Measurements from ENCODE around the gene SORL1. TPM values are rescaled to one million over a fixed set of nuclear protein-coding genes. Genes with fewer than 3 reads are reported as not detected.

Gene SORL1
- total and polyA plus RNA-seq, 2 of the 13 experiments (the other 11 are each of a cell fraction or from before 2014, with no cell fraction given): 21.3 to 148 TPM

DNA sequence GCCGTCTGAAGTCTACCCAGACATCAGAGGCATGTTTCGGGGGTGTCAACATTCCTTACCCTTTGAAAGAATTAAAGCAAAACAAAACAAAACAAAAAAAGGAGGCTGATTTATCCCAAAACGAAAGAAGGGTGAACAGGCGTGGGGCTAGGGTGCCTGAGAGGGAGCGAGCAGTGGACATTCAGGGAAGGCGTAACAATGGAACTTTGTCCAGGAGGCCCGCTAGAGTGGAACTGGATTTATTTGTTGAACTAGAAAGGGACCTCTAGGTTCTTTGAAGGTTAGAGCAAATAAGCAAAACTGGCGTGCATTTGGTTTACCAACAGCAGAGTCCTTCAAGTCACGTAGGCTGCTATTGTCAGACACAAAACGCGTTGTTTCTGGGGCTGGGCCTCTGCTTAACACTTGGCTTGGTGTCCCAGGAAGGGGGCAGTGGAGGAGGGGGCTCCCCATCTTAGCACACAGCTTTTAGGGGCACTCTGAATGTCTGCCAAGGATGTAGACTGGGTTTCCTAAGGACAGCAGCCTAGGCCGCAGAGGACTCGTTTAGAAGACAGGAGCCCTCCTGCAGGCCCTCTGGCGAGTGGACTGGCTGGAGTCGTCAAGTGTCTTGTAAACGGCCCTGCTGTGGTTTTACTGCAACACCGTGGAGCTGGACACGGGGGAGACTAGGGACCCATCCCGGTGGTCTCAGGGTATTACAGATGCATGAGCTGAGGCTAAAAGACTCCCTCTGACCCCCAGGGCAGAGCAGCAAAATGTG lies 204.4 kb downstream of the SORL1 start (continued):
- peak; percentile 70; the same call in 1 of the 2 replicates for TF ChIP-seq CHD4 (IDR thresholded peaks at IDR 0.05; ENCODE audit: borderline replicate concordance, low read length)
- TF ChIP-seq NCOA2 (CRISPR knock-in tag; IDR thresholded peaks at IDR 0.05): peak; percentile 59
- no peak for TF ChIP-seq ZNF431 (CRISPR knock-in tag; IDR thresholded peaks at IDR 0.05; ENCODE audit: borderline replicate concordance, low read depth)
- TF ChIP-seq ZNF329 (CRISPR knock-in tag; IDR thresholded peaks at IDR 0.05; ENCODE audit: low read depth): 0 out of 2 replicates have a peak, but pooled peaks have one; percentile 6
- peak; percentile 47; the same call in 1 of the 2 replicates for TF ChIP-seq SAP130 (CRISPR knock-in tag; IDR thresholded peaks at IDR 0.05; ENCODE audit: low read depth)
- TF ChIP-seq HHEX (CRISPR knock-in tag; IDR thresholded peaks at IDR 0.05): no peak
- no peak for TF ChIP-seq LCORL (IDR thresholded peaks at IDR 0.05)
- 0 out of 2 replicates have a peak, but pooled peaks have one; percentile 67 for TF ChIP-seq LCORL (CRISPR knock-in tag; IDR thresholded peaks at IDR 0.05)
- TF ChIP-seq, protein P1, sequence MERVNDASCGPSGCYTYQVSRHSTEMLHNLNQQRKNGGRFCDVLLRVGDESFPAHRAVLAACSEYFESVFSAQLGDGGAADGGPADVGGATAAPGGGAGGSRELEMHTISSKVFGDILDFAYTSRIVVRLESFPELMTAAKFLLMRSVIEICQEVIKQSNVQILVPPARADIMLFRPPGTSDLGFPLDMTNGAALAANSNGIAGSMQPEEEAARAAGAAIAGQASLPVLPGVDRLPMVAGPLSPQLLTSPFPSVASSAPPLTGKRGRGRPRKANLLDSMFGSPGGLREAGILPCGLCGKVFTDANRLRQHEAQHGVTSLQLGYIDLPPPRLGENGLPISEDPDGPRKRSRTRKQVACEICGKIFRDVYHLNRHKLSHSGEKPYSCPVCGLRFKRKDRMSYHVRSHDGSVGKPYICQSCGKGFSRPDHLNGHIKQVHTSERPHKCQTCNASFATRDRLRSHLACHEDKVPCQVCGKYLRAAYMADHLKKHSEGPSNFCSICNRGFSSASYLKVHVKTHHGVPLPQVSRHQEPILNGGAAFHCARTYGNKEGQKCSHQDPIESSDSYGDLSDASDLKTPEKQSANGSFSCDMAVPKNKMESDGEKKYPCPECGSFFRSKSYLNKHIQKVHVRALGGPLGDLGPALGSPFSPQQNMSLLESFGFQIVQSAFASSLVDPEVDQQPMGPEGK (CRISPR knock-in tag; IDR thresholded peaks at IDR 0.05): peak; percentile 47; the same call in 1 of the 2 replicates
- peak; percentile 91 for TF ChIP-seq ASH2L (IDR thresholded peaks at IDR 0.05; ENCODE audit: insufficient read length, low read depth, low read length)
- TF ChIP-seq TBX2 (CRISPR knock-in tag; IDR thresholded peaks at IDR 0.05; ENCODE audit: borderline replicate concordance): peak; percentile 65
- no peak for TF ChIP-seq ZNF670 (CRISPR knock-in tag; IDR thresholded peaks at IDR 0.05; ENCODE audit: borderline replicate concordance)
- no peak for TF ChIP-seq HES4 (CRISPR knock-in tag; IDR thresholded peaks at IDR 0.05; ENCODE audit: borderline replicate concordance)
- TF ChIP-seq CAMTA2 (CRISPR knock-in tag; IDR thresholded peaks at IDR 0.05; ENCODE audit: borderline replicate concordance): no peak
- 0 out of 2 replicates have a peak, but pooled peaks have one; percentile 40 for TF ChIP-seq RFXAP (CRISPR knock-in tag; IDR thresholded peaks at IDR 0.05; ENCODE audit: borderline replicate concordance)
- TF ChIP-seq, protein P2, sequence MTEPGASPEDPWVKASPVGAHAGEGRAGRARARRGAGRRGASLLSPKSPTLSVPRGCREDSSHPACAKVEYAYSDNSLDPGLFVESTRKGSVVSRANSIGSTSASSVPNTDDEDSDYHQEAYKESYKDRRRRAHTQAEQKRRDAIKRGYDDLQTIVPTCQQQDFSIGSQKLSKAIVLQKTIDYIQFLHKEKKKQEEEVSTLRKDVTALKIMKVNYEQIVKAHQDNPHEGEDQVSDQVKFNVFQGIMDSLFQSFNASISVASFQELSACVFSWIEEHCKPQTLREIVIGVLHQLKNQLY (CRISPR knock-in tag; IDR thresholded peaks at IDR 0.05): no peak
- TF ChIP-seq, protein P3, sequence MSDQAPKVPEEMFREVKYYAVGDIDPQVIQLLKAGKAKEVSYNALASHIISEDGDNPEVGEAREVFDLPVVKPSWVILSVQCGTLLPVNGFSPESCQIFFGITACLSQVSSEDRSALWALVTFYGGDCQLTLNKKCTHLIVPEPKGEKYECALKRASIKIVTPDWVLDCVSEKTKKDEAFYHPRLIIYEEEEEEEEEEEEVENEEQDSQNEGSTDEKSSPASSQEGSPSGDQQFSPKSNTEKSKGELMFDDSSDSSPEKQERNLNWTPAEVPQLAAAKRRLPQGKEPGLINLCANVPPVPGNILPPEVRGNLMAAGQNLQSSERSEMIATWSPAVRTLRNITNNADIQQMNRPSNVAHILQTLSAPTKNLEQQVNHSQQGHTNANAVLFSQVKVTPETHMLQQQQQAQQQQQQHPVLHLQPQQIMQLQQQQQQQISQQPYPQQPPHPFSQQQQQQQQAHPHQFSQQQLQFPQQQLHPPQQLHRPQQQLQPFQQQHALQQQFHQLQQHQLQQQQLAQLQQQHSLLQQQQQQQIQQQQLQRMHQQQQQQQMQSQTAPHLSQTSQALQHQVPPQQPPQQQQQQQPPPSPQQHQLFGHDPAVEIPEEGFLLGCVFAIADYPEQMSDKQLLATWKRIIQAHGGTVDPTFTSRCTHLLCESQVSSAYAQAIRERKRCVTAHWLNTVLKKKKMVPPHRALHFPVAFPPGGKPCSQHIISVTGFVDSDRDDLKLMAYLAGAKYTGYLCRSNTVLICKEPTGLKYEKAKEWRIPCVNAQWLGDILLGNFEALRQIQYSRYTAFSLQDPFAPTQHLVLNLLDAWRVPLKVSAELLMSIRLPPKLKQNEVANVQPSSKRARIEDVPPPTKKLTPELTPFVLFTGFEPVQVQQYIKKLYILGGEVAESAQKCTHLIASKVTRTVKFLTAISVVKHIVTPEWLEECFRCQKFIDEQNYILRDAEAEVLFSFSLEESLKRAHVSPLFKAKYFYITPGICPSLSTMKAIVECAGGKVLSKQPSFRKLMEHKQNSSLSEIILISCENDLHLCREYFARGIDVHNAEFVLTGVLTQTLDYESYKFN (CRISPR knock-in tag; conservative IDR thresholded peaks at IDR 0.05): peak; percentile 80
- no peak for TF ChIP-seq FOXP1 (IDR thresholded peaks at IDR 0.05)
- peak; percentile 94 for TF ChIP-seq FOXP1 (CRISPR knock-in tag; IDR thresholded peaks at IDR 0.05)

Measured in HepG2 (cell line).